NOMO-1 (cell line): ENCODE data around the gene GOLGA8T.
"Not testable (repeated sequence)": the region's sequence is repeated elsewhere in the genome, so short reads cannot be mapped to it uniquely, and the experiment has no call there.

ENCODE experiments used
- DNase-seq, 2 experiments: peaks; one replicate each; lab custom pipeline; 2025; ENCODE audit not compliant: unreplicated experiment in 2 of 2; lab: John Stamatoyannopoulos, UW

The GOLGA8T gene

GRCh38 chr15:30189754-30190153, 54.9 kb downstream of the GOLGA8T start:
- DNase-seq, result not testable (repeated sequence)

- DNase-seq, result not testable (repeated sequence)
Measured at GRCh38 chr15:30191143-30191542, 56.3 kb downstream of the GOLGA8T start.

- not testable (repeated sequence) for DNase-seq
Measured at GRCh38 chr15:30191639-30192038, 56.8 kb downstream of the GOLGA8T start.

- not testable (repeated sequence) for DNase-seq
Measured at GRCh38 chr15:30192119-30192745, 57.4 kb downstream of the GOLGA8T start.

GRCh38 chr15:30192892-30193291, 58.0 kb downstream of the GOLGA8T start:
- not testable (repeated sequence) for DNase-seq
